ENCODE data around the gene ZNF346. TPM values are rescaled to one million over a fixed set of nuclear protein-coding genes. Genes with fewer than 3 reads are reported as not detected.

The ZNF346 gene
- total and polyA plus RNA-seq, 2 of the 13 experiments (the other 11 are each of a cell fraction or from before 2014, with no cell fraction given): 8.6 to 19.4 TPM

DNA sequence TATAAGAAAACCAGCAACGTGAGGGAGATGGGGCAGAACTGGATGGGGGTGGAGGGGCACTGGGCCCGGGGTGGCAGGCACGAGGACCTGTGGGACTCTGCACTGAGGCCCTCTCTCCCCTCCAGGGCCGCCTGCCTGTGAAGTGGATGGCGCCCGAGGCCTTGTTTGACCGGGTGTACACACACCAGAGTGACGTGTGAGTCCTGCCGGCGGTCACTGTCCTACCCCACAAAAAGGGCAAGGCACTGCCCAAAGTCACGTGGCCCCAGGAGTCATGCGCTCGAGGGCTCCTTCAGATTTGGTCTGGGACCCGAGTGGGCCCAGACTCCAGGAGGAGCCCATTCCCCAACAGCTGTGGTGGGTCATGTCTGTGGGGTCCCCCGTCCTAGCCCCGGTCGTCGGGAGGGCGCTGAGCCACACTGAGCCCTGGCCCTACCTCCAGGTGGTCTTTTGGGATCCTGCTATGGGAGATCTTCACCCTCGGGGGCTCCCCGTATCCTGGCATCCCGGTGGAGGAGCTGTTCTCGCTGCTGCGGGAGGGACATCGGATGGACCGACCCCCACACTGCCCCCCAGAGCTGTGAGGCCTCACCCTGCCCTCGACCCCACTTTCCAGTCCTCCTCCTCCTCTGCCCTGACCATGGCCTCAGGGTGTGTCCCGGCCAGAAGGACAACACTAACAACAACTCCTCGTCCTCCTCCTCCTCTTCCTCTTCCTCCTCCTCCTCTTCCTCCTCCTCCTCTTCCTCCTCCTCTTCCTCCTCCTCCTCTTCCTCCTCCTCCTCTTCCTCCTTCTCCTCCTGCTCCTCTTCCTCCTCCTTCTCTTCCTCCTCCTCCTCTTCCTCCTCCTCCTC, 73.9 kb downstream of the ZNF346 start:
- DNase-seq (ENCODE audit: low spot score) (no peak), ATAC-seq (peak; percentile 2), FAIRE-seq (no peak)
- H2AFZ ChIP-seq (ENCODE audit: low read length): no peak overlapping the region
- ChIA-PET POLR2A (interaction anchor here (0.7 to 6.0 kb wide), 2 partner anchors 9 kb away, joined by 4 to 231 read pairs; partner anchors contain the start of gene FGFR4), CTCF (ENCODE audit: low intra/inter-chr PET ratio, low total read pairs) (no interaction called here)
- H3K9ac ChIP-seq (ENCODE audit: insufficient read depth, low read depth, low read length): no peak overlapping the region
- 74% methylated on average over 5 of the region's 29 CpGs for WGBS (ENCODE audit: low lambda C conversion rate)
- H4K20me1 ChIP-seq (ENCODE audit: insufficient read depth, low read length): peaks cover 5% of the 10 kb centered on the region
- no TSS peak for BruUV-seq (replicated peaks)
- H3K9me3 ChIP-seq (ENCODE audit: low read length): no peaks in the 10 kb centered on the region
- H3K27me3 ChIP-seq (ENCODE audit: control insufficient read depth in 1 of 2, insufficient read depth in 2 of 2, low read length in 2 of 2): no peaks in the 10 kb centered on the region
- H3K36me3 ChIP-seq (replicated peaks in 1 of 2; ENCODE audit: control insufficient read depth in 1 of 2, insufficient read depth in 2 of 2, low read length in 2 of 2): peaks cover 21 to 41% of the 10 kb centered on the region in 2 experiments
- no peak overlapping the region for H3K4me2 ChIP-seq (ENCODE audit: low read depth, low read length)
- peak overlapping the region; percentile 67 for H3K27ac ChIP-seq (ENCODE audit: extremely low read length, insufficient read depth, low read length)
- H3K79me2 ChIP-seq (ENCODE audit: insufficient read depth, low read length): peaks cover 6% of the 10 kb centered on the region
- H3K4me1 ChIP-seq (ENCODE audit: insufficient read depth, low read length): peaks cover 100% of the 10 kb centered on the region
- no peak overlapping the region for H3K4me3 ChIP-seq (replicated peaks in 1 of 3; ENCODE audit: insufficient read depth in 1 of 3, low read depth in 2 of 3, low read length in 3 of 3)
- in situ Hi-C loops (cut with HindIII; ENCODE audit: extremely low pct_ligation_motif_present, low pct_unique_long_range_greater_than_20kb) (no loop called here), intact Hi-C loops (cut with micrococcal nuclease; ENCODE audit: unreplicated experiment) (no loop called here)
- TF ChIP-seq ZFX (CRISPR knock-in tag; IDR thresholded peaks at IDR 0.05; ENCODE audit: low read depth) (peak; percentile 24; the same call in 1 of the 2 replicates), ZBTB38 (CRISPR knock-in tag; IDR thresholded peaks at IDR 0.05) (peak; percentile 47; the same call in 1 of the 2 replicates), ISX (CRISPR knock-in tag; conservative IDR thresholded peaks at IDR 0.05) (no peak), IKZF5 (CRISPR knock-in tag; IDR thresholded peaks at IDR 0.05) (no peak), ZBTB33 (CRISPR knock-in tag; IDR thresholded peaks at IDR 0.05) (peak; percentile 83), ZNF644 (CRISPR knock-in tag; IDR thresholded peaks at IDR 0.05; ENCODE audit: low read depth) (no peak), MYC (CRISPR knock-in tag; IDR thresholded peaks at IDR 0.05; ENCODE audit: borderline replicate concordance) (0 out of 2 replicates have a peak, but pooled peaks have one; percentile 0), AGO2 (optimal IDR thresholded peaks at IDR 0.05; ENCODE audit: low read depth, low read length) (peak; percentile 90), ZNF263 (CRISPR knock-in tag; IDR thresholded peaks at IDR 0.05) (peak; percentile 64; the same call in 1 of the 2 replicates), RBFOX2 (IDR thresholded peaks at IDR 0.05; ENCODE audit: low read depth, low read length) (peak; percentile 60), ZNF232 (CRISPR knock-in tag; IDR thresholded peaks at IDR 0.05; ENCODE audit: borderline replicate concordance) (no peak)
- TF ChIP-seq, protein P1, sequence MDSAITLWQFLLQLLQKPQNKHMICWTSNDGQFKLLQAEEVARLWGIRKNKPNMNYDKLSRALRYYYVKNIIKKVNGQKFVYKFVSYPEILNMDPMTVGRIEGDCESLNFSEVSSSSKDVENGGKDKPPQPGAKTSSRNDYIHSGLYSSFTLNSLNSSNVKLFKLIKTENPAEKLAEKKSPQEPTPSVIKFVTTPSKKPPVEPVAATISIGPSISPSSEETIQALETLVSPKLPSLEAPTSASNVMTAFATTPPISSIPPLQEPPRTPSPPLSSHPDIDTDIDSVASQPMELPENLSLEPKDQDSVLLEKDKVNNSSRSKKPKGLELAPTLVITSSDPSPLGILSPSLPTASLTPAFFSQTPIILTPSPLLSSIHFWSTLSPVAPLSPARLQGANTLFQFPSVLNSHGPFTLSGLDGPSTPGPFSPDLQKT (CRISPR knock-in tag; IDR thresholded peaks at IDR 0.05; ENCODE audit: borderline replicate concordance): no peak
- TF ChIP-seq, protein P2, sequence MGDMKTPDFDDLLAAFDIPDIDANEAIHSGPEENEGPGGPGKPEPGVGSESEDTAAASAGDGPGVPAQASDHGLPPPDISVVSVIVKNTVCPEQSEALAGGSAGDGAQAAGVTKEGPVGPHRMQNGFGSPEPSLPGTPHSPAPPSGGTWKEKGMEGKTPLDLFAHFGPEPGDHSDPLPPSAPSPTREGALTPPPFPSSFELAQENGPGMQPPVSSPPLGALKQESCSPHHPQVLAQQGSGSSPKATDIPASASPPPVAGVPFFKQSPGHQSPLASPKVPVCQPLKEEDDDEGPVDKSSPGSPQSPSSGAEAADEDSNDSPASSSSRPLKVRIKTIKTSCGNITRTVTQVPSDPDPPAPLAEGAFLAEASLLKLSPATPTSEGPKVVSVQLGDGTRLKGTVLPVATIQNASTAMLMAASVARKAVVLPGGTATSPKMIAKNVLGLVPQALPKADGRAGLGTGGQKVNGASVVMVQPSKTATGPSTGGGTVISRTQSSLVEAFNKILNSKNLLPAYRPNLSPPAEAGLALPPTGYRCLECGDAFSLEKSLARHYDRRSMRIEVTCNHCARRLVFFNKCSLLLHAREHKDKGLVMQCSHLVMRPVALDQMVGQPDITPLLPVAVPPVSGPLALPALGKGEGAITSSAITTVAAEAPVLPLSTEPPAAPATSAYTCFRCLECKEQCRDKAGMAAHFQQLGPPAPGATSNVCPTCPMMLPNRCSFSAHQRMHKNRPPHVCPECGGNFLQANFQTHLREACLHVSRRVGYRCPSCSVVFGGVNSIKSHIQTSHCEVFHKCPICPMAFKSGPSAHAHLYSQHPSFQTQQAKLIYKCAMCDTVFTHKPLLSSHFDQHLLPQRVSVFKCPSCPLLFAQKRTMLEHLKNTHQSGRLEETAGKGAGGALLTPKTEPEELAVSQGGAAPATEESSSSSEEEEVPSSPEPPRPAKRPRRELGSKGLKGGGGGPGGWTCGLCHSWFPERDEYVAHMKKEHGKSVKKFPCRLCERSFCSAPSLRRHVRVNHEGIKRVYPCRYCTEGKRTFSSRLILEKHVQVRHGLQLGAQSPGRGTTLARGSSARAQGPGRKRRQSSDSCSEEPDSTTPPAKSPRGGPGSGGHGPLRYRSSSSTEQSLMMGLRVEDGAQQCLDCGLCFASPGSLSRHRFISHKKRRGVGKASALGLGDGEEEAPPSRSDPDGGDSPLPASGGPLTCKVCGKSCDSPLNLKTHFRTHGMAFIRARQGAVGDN (CRISPR knock-in tag; IDR thresholded peaks at IDR 0.05): peak; percentile 64
